Measurements from ENCODE around the gene CALD1.

The CALD1 gene

GRCh38 chr7:134899729-134900128 lies 120.3 kb downstream of the CALD1 start:
- Histone ChIP-seq H3K27me3 (ENCODE audit: insufficient read depth, low read length) (no peaks in the 10 kb centered on the region), H3K14ac (ENCODE audit: low read length) (peak overlapping the region; percentile 74), H3K23ac (ENCODE audit: low read length) (no peak overlapping the region), H2BK5ac (ENCODE audit: low read depth, low read length, poor library complexity) (peak overlapping the region; percentile 70), H3K27ac (ENCODE audit: low read depth, low read length) (peak overlapping the region; percentile 91), H2AK5ac (ENCODE audit: low read length) (no peak overlapping the region), H2BK12ac (ENCODE audit: low read length) (no peak overlapping the region), H4K8ac (ENCODE audit: low read depth, low read length) (peak overlapping the region; percentile 64), H4K91ac (ENCODE audit: low read depth, low read length) (peak overlapping the region; percentile 71), H3K4me3 (ENCODE audit: low read depth, low read length) (no peak overlapping the region), H3K4ac (ENCODE audit: low read depth, low read length) (no peak overlapping the region), H3K9ac (ENCODE audit: low read length) (no peak overlapping the region), H3K79me1 (ENCODE audit: low read length) (peaks cover 14% of the 10 kb centered on the region), H4K12ac (ENCODE audit: low read depth, low read length) (no peak overlapping the region), H2AFZ (ENCODE audit: insufficient read depth, low read length, poor library complexity) (no peak overlapping the region), H3K36me3 (ENCODE audit: control insufficient read depth in 1 of 2, insufficient read depth in 2 of 2, low read length in 2 of 2) (peaks cover 13 to 24% of the 10 kb centered on the region in 2 experiments), H3K4me1 (ENCODE audit: control insufficient read depth in 1 of 2, insufficient read depth in 2 of 2, low read length in 2 of 2) (peaks cover 18 to 23% of the 10 kb centered on the region in 2 experiments), H3K79me2 (ENCODE audit: control insufficient read depth, insufficient read depth, low read length, poor library complexity) (peaks cover 11% of the 10 kb centered on the region), H2BK120ac (ENCODE audit: insufficient read depth, low read length, poor library complexity) (peak overlapping the region; percentile 54), H3K4me2 (ENCODE audit: low read length) (no peak overlapping the region), H3K9me3 (ENCODE audit: insufficient read depth, low read depth, low read length) (peaks cover 6% of the 10 kb centered on the region), H3K18ac (ENCODE audit: low read length) (no peak overlapping the region)
- DNase-seq, result peak; percentile 71 to 85
- no CpG with 5 or more reads among the region's 3 CpGs for WGBS (ENCODE audit: extremely low coverage, insufficient coverage, insufficient read length)

GRCh38 chr7:134900166-134900982 lies 120.9 kb downstream of the CALD1 start:
- no peak for DNase-seq
- Histone ChIP-seq H2AFZ (ENCODE audit: insufficient read depth, low read length, poor library complexity) (no peak overlapping the region), H2AK5ac (ENCODE audit: low read length) (peak overlapping the region; percentile 11), H3K23ac (ENCODE audit: low read length) (no peak overlapping the region), H3K27ac (ENCODE audit: low read depth, low read length) (peak overlapping the region; percentile 18), H3K9ac (ENCODE audit: low read length) (no peak overlapping the region), H4K8ac (ENCODE audit: low read depth, low read length) (no peak overlapping the region), H3K4ac (ENCODE audit: low read depth, low read length) (peak overlapping the region; percentile 87), H3K14ac (ENCODE audit: low read length) (peak overlapping the region; percentile 53), H3K9me3 (ENCODE audit: insufficient read depth, low read depth, low read length) (peaks cover 6% of the 10 kb centered on the region), H2BK5ac (ENCODE audit: low read depth, low read length, poor library complexity) (peak overlapping the region; percentile 58), H2BK120ac (ENCODE audit: insufficient read depth, low read length, poor library complexity) (peak overlapping the region; percentile 74), H4K91ac (ENCODE audit: low read depth, low read length) (peak overlapping the region; percentile 70), H2BK12ac (ENCODE audit: low read length) (peak overlapping the region; percentile 95), H3K79me1 (ENCODE audit: low read length) (peaks cover 14% of the 10 kb centered on the region), H3K4me3 (ENCODE audit: low read depth, low read length) (no peak overlapping the region), H3K18ac (ENCODE audit: low read length) (peak overlapping the region; percentile 37), H4K12ac (ENCODE audit: low read depth, low read length) (no peak overlapping the region), H3K4me1 (ENCODE audit: control insufficient read depth in 1 of 2, insufficient read depth in 2 of 2, low read length in 2 of 2) (peaks cover 20 to 25% of the 10 kb centered on the region in 2 experiments), H3K79me2 (ENCODE audit: control insufficient read depth, insufficient read depth, low read length, poor library complexity) (peaks cover 11% of the 10 kb centered on the region), H3K4me2 (ENCODE audit: low read length) (no peak overlapping the region), H3K27me3 (ENCODE audit: insufficient read depth, low read length) (no peaks in the 10 kb centered on the region), H3K36me3 (ENCODE audit: control insufficient read depth in 1 of 2, insufficient read depth in 2 of 2, low read length in 2 of 2) (peaks cover 15 to 24% of the 10 kb centered on the region in 2 experiments)
- WGBS (ENCODE audit: extremely low coverage, insufficient coverage, insufficient read length), result no CpG with 5 or more reads among the region's 9 CpGs

GRCh38 chr7:134901389-134902020 lies 122.1 kb downstream of the CALD1 start:
- Histone ChIP-seq H4K12ac (ENCODE audit: low read depth, low read length) (no peak overlapping the region), H4K8ac (ENCODE audit: low read depth, low read length) (peak overlapping the region; percentile 29), H3K27ac (ENCODE audit: low read depth, low read length) (no peak overlapping the region), H2BK120ac (ENCODE audit: insufficient read depth, low read length, poor library complexity) (no peak overlapping the region), H2BK12ac (ENCODE audit: low read length) (peak overlapping the region; percentile 45), H3K27me3 (ENCODE audit: insufficient read depth, low read length) (no peaks in the 10 kb centered on the region), H3K4ac (ENCODE audit: low read depth, low read length) (peak overlapping the region; percentile 82), H3K79me1 (ENCODE audit: low read length) (peaks cover 14% of the 10 kb centered on the region), H2BK5ac (ENCODE audit: low read depth, low read length, poor library complexity) (no peak overlapping the region), H3K4me1 (ENCODE audit: control insufficient read depth in 1 of 2, insufficient read depth in 2 of 2, low read length in 2 of 2) (peaks cover 23 to 26% of the 10 kb centered on the region in 2 experiments), H3K9ac (ENCODE audit: low read length) (no peak overlapping the region), H3K79me2 (ENCODE audit: control insufficient read depth, insufficient read depth, low read length, poor library complexity) (peaks cover 11% of the 10 kb centered on the region), H2AFZ (ENCODE audit: insufficient read depth, low read length, poor library complexity) (no peak overlapping the region), H3K4me3 (ENCODE audit: low read depth, low read length) (no peak overlapping the region), H4K91ac (ENCODE audit: low read depth, low read length) (no peak overlapping the region), H3K23ac (ENCODE audit: low read length) (no peak overlapping the region), H3K14ac (ENCODE audit: low read length) (peak overlapping the region; percentile 50), H3K36me3 (ENCODE audit: control insufficient read depth in 1 of 2, insufficient read depth in 2 of 2, low read length in 2 of 2) (peaks cover 12 to 20% of the 10 kb centered on the region in 2 experiments), H3K18ac (ENCODE audit: low read length) (peak overlapping the region; percentile 76), H3K9me3 (ENCODE audit: insufficient read depth, low read depth, low read length) (peaks cover under 1% of the 10 kb centered on the region), H3K4me2 (ENCODE audit: low read length) (no peak overlapping the region), H2AK5ac (ENCODE audit: low read length) (no peak overlapping the region)
- no peak for DNase-seq
- WGBS (ENCODE audit: extremely low coverage, insufficient coverage, insufficient read length), result no CpG with 5 or more reads among the region's 4 CpGs

- no peaks in the 10 kb centered on the region for H3K9me3 ChIP-seq (ENCODE audit: insufficient read depth, low read depth, low read length)
- no CpG with 5 or more reads among the region's 2 CpGs for WGBS (ENCODE audit: extremely low coverage, insufficient coverage, insufficient read length)
- H3K36me3 ChIP-seq (ENCODE audit: control insufficient read depth in 1 of 2, insufficient read depth in 2 of 2, low read length in 2 of 2), result peaks cover 12 to 20% of the 10 kb centered on the region in 2 experiments
- H3K27ac ChIP-seq (ENCODE audit: low read depth, low read length), result no peak overlapping the region
- H4K12ac ChIP-seq (ENCODE audit: low read depth, low read length), result no peak overlapping the region
- H3K4me2 ChIP-seq (ENCODE audit: low read length), result no peak overlapping the region
- H2AK5ac ChIP-seq (ENCODE audit: low read length), result no peak overlapping the region
- H3K4me1 ChIP-seq (ENCODE audit: control insufficient read depth in 1 of 2, insufficient read depth in 2 of 2, low read length in 2 of 2), result peaks cover 23 to 26% of the 10 kb centered on the region in 2 experiments
- H3K79me1 ChIP-seq (ENCODE audit: low read length), result peaks cover 11% of the 10 kb centered on the region
- no peak overlapping the region for H2BK5ac ChIP-seq (ENCODE audit: low read depth, low read length, poor library complexity)
- no peak overlapping the region for H3K18ac ChIP-seq (ENCODE audit: low read length)
- no peak overlapping the region for H3K9ac ChIP-seq (ENCODE audit: low read length)
- H2BK120ac ChIP-seq (ENCODE audit: insufficient read depth, low read length, poor library complexity), result no peak overlapping the region
- no peak overlapping the region for H2AFZ ChIP-seq (ENCODE audit: insufficient read depth, low read length, poor library complexity)
- no peak overlapping the region for H3K14ac ChIP-seq (ENCODE audit: low read length)
- H3K4ac ChIP-seq (ENCODE audit: low read depth, low read length), result peak overlapping the region; percentile 54
- no peak overlapping the region for H4K8ac ChIP-seq (ENCODE audit: low read depth, low read length)
- H3K79me2 ChIP-seq (ENCODE audit: control insufficient read depth, insufficient read depth, low read length, poor library complexity), result peaks cover 11% of the 10 kb centered on the region
- no peak overlapping the region for H4K91ac ChIP-seq (ENCODE audit: low read depth, low read length)
- H2BK12ac ChIP-seq (ENCODE audit: low read length), result no peak overlapping the region
- no peak overlapping the region for H3K23ac ChIP-seq (ENCODE audit: low read length)
- no peak for DNase-seq
- no peak overlapping the region for H3K4me3 ChIP-seq (ENCODE audit: low read depth, low read length)
- H3K27me3 ChIP-seq (ENCODE audit: insufficient read depth, low read length), result no peaks in the 10 kb centered on the region
Observed at GRCh38 chr7:134902058-134902457, 122.6 kb downstream of the CALD1 start.
